HepG2 (cell line): ENCODE data around the gene EEF1AKMT1. TPM values are rescaled to one million over a fixed set of nuclear protein-coding genes. Genes with fewer than 3 reads are reported as not detected.
A peak's percentile ranks its signal among the peaks of the same experiment; 100 is the strongest.

ENCODE experiments used
- AGO2 ChIP-seq: fragments of 200-400 bp; formaldehyde crosslinking; optimal IDR thresholded peaks from 2 replicates; pipeline ENCODE3; 2017; ENCODE audit warnings: mild to moderate bottlenecking, low read depth, low read length, moderate library complexity
- ETV6 ChIP-seq: sonication (generic); formaldehyde crosslinking; conservative IDR thresholded peaks from 2 replicates; pipeline ENCODE4 v1.4.0; 2020; ENCODE audit warnings: missing genetic modification reagents
- HOXA7 ChIP-seq: sonication (generic); formaldehyde crosslinking; IDR thresholded peaks from 2 replicates; pipeline ENCODE4 v1.8.1; 2022; ENCODE audit warnings: mild to moderate bottlenecking, missing genetic modification reagents, moderate library complexity
- KLF12 ChIP-seq: sonication (generic); formaldehyde crosslinking; IDR thresholded peaks from 2 replicates; pipeline ENCODE4 v1.4.0; 2020; ENCODE audit warnings: missing genetic modification reagents, borderline replicate concordance
- KLF13 ChIP-seq: sonication (generic); formaldehyde crosslinking; IDR thresholded peaks from 2 replicates; pipeline ENCODE4 v1.4.0; 2020; ENCODE audit warnings: mild to moderate bottlenecking, missing genetic modification reagents
- KMT2A ChIP-seq: sonication (generic); formaldehyde crosslinking; IDR thresholded peaks from 2 replicates; pipeline ENCODE4 v1.4.0; 2020; ENCODE audit warnings: missing genetic modification reagents
- MAZ ChIP-seq, 2 experiments: sonication (generic) in 1 of 2; formaldehyde crosslinking in 1 of 2; IDR thresholded peaks; 2 replicates each; pipeline versions ENCODE4 v1.5.0 to v1.6.1; 2012 to 2020; ENCODE audit warnings: low read depth in 2 of 2, mild to moderate bottlenecking in 2 of 2, borderline replicate concordance in 1 of 2, improper control_type of control experiment in 1 of 2, low read length in 1 of 2, missing genetic modification reagents in 1 of 2, moderate library complexity in 1 of 2
- MNT ChIP-seq: fragments of 450-650 bp; IDR thresholded peaks from 2 replicates; pipeline ENCODE4 v1.6.1; 2016
- NCOA1 ChIP-seq: sonication (generic); formaldehyde crosslinking; IDR thresholded peaks from 2 replicates; pipeline ENCODE4 v1.9.0; 2021; ENCODE audit warnings: missing genetic modification reagents
- PITX1 ChIP-seq: sonication (generic); formaldehyde crosslinking; IDR thresholded peaks from 2 replicates; pipeline ENCODE4 v1.5.1; 2020; ENCODE audit warnings: mild to moderate bottlenecking, missing genetic modification reagents
- POLR2AphosphoS2 ChIP-seq: IDR thresholded peaks from 2 replicates; pipeline ENCODE4 v1.6.1; 2011; ENCODE audit warnings: low read depth, low read length, improper control_type of control experiment
- RFX5 ChIP-seq: IDR thresholded peaks from 2 replicates; pipeline ENCODE4 v1.6.1; 2011; ENCODE audit warnings: low read depth, low read length, improper control_type of control experiment
- SAP130 ChIP-seq: IDR thresholded peaks from 2 replicates; pipeline ENCODE4 v1.6.1; 2016; ENCODE audit warnings: low read depth
- SMARCC2 ChIP-seq: fragments of 450-650 bp; IDR thresholded peaks from 2 replicates; pipeline ENCODE4 v1.6.1; 2017; ENCODE audit warnings: antibody characterized with exemption, mild to moderate bottlenecking
- TARDBP ChIP-seq: sonication (generic); formaldehyde crosslinking; IDR thresholded peaks from 2 replicates; pipeline ENCODE4 v1.8.0; 2022; ENCODE audit warnings: mild to moderate bottlenecking, missing genetic modification reagents
- TFDP2 ChIP-seq: sonication (generic); formaldehyde crosslinking; IDR thresholded peaks from 2 replicates; pipeline ENCODE4 v1.4.0; 2020; ENCODE audit warnings: missing genetic modification reagents
- THAP11 ChIP-seq: IDR thresholded peaks from 2 replicates; pipeline ENCODE4 v1.6.1; 2016; ENCODE audit warnings: missing biosample characterization, missing genetic modification reagents
- ZKSCAN1 ChIP-seq: fragments of 150-350 bp; IDR thresholded peaks from 2 replicates; pipeline ENCODE4 v1.6.1; 2014; ENCODE audit warnings: low read length
- ZKSCAN5 ChIP-seq: sonication (generic); formaldehyde crosslinking; IDR thresholded peaks from 2 replicates; pipeline ENCODE4 v1.5.1; 2020; ENCODE audit warnings: mild to moderate bottlenecking, missing genetic modification reagents
- ZNF543 ChIP-seq: sonication (generic); formaldehyde crosslinking; IDR thresholded peaks from 2 replicates; pipeline ENCODE4 v1.4.0; 2020; ENCODE audit warnings: mild to moderate bottlenecking, missing genetic modification reagents
- ZNF609 ChIP-seq: sonication (generic); formaldehyde crosslinking; IDR thresholded peaks from 2 replicates; pipeline ENCODE4 v1.4.0; 2020; ENCODE audit warnings: mild to moderate bottlenecking, missing genetic modification reagents, borderline replicate concordance
- ZNF772 ChIP-seq: sonication (generic); formaldehyde crosslinking; IDR thresholded peaks from 2 replicates; pipeline ENCODE4 v1.5.0; 2020; ENCODE audit warnings: mild to moderate bottlenecking, missing genetic modification reagents
- polyA plus RNA-seq, 8 experiments: library from polyadenylated mRNA; depleted of rRNA in 3 of 8; stranded (reverse) in 7 of 8; unstranded in 1 of 8; fragments of >200 nt; fragmentation: Illumina TruSeq in 4 of 8; extraction: Trizol in 4 of 8; gene quantifications; 2 replicates each; pipeline versions ENCODE4 v1.2.1 to v1.2.3, GENCODE V29; 2011 to 2016; ENCODE audit warnings: low read depth in 4 of 8, missing spikeins in 1 of 8, mixed read lengths in 1 of 8; ENCODE audit not compliant: insufficient read depth in 1 of 8
- total RNA-seq, 5 experiments: library from RNA; depleted of rRNA; stranded (reverse); fragments of >200 nt; fragmentation: Illumina TruSeq; extraction: Trizol; gene quantifications; 2 replicates each; pipeline ENCODE4 v1.2.3, GENCODE V29; 2016; ENCODE audit warnings: low read depth in 1 of 5

Gene EEF1AKMT1
- total and polyA plus RNA-seq, 2 of the 13 experiments (the other 11 are each of a cell fraction or from before 2014, with no cell fraction given) = 6.0 to 16.1 TPM

- TF ChIP-seq NCOA1 (CRISPR knock-in tag) (no peak; the same call in 1 of the 2 replicates), TFDP2 (CRISPR knock-in tag) (peak; percentile 79), MAZ (IDR thresholded peaks at IDR 0.05; ENCODE audit: borderline replicate concordance, low read depth, low read length) (no peak), MAZ (CRISPR knock-in tag; IDR thresholded peaks at IDR 0.05; ENCODE audit: low read depth) (peak; percentile 66; the same call in 1 of the 2 replicates), KLF12 (CRISPR knock-in tag) (no peak; the same call in none of the 2 replicates), ZNF543 (CRISPR knock-in tag) (no peak), THAP11 (CRISPR knock-in tag) (peak; percentile 64), RFX5 (0 out of 2 replicates have a peak, but pooled peaks have one; percentile 4), KMT2A (CRISPR knock-in tag) (peak; percentile 29; the same call in 1 of the 2 replicates), ZNF609 (CRISPR knock-in tag) (no peak; the same call in 1 of the 2 replicates), ZKSCAN1 (no peak), SMARCC2 (no peak), SAP130 (CRISPR knock-in tag) (peak; percentile 69), PITX1 (peak; percentile 43; the same call in 1 of the 2 replicates), MNT (no peak), HOXA7 (CRISPR knock-in tag) (no peak), POLR2AphosphoS2 (peak; percentile 92), AGO2 (peak; percentile 98), ETV6 (peak; percentile 35), TARDBP (no peak; the same call in none of the 2 replicates), ZNF772 (CRISPR knock-in tag) (peak; percentile 81), ZKSCAN5 (CRISPR knock-in tag) (no peak; the same call in 1 of the 2 replicates), KLF13 (CRISPR knock-in tag) (0 out of 2 replicates have a peak, but pooled peaks have one; percentile 63)
These were observed at the start of gene EEF1AKMT1 (continued) for GRCh38 chr13:20773194-20774080.
